ENCODE measurements around the gene ZBTB7C.

Gene ZBTB7C

DNA sequence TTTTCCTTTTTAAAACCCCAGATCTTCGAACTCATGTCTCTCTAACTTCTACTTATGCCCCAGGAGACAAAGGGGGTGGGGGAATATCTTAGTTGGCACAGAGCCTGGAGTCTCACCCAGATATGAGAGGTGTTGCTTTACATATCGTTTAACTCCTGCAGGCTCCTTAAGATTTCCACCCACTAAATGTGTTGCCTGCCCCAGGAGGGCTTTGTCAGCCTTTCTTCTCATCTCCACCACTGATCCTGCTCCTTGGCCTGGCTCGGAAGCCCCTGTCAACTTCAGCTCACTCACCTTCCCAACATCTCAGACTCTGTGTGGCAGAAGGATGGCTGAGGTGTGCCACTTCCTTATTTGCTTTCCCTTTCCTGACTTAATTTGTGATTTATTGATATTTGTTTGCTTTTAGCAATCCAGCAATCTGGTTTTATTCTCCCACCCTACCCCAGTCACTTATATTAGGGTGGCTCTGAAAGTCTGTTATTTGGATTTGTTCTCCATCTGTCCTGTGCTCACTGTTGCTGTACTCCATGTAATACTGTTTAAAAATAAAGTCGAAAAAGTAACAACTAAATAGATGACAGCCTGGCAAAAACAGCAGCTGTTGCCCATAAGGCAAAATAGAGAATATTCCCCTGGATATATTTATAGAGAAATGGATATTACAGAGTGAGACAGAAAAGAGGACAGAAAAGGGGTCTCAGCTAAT lies 200.6 kb downstream of the ZBTB7C start:
- peak; percentile 41 for DNase-seq

DNA sequence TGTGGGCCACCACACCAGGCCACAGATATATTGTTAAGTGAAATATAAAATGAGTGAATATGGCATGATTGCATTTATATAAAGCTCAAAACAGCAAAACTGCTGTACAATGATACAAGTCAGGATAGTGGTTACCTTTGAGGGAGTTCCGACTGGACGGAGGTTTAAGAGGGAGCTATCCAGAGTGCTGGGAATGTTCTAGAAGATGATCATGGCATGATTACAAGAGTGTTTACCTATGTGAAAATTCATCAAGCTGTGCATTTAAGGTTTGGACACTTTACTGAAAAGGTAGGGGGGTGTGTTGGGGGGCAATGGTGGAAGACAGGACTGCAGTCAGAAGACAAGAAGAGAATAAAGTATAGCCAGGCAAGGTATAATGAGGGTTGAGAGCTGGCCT lies 201.4 kb downstream of the ZBTB7C start:
- DNase-seq, result no peak

DNA sequence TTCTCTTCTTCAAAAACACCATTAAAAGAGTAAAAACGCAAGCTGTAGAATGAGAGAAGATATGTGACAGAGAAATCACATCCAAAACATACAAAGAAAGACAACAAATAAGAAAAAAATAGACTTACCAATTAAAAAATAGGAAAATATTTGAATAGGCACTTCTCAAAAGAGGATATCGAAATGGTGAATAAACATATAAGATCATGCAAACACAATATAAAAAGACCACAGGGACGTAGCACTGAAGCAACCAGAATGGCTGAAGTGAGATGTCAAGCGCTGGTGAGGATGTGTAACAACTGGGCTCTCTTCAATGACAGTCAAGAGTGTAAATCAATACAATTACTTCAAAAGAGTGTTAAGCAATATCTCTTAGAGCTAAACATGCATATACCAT lies 202.3 kb downstream of the ZBTB7C start:
- no peak for DNase-seq

DNA sequence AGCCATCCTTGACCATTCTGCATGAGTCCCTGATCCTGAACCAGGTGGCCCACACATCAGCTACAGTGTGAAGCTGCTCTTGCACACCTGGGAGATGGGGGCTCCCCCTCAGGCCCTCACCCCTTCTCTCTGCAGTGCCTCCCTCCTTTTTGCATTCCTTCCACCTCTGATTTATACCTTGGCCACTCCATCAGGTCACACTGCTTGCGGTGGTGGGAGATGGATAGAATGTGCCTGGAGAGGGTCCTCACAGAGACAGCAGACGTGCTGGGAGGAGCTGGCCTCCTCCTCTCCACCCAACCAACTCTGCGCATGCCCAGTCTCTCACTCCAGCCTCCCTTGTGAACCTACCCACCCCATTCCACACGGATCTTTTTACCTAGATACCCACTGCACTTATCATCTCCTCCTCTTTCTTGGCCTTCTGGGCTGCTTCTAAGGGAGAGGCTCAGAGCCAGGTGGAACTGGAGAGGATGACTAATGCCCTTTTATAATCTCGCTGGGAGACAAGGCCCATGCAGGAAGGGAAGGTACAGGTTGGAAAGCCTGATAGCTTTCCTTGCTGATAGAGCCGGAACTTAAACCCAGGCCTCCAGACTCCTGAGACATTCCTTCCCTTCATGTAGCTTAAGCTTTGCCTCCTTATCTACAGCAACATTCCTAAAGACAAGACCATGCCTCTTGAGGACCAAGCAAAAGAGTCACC lies 205.1 kb downstream of the ZBTB7C start:
- peak; percentile 12 for DNase-seq

DNA sequence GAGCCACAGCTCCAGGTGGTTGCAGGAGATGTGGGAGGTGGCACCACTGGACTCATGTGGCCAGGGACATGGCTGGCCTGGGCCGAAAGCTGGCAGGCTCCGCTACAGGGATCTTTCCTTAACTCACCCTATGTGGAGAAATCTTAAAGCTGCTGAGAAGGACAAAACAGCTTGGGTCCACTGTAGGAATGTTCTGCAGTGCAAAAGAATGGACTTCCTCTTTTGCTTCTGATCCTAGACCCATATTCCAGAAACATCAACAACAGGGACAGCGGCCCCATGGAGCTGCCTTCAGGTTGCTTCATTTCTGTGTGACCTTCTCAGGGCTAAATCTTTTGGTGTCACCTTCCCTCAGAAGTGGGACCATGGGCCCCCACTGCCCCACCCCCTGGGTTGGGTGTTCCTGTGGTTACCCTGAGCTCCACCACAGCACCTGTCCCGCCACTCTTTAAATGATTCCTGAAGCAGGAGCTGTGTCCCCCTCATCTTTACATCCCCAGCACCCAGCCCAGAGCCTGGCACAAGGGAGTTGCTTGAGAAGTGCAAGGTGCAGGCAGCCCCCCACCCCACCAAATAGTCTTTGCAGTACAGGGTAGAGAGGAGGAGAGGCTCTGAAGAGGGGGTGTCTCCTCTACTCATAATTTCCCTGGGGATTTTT lies 205.8 kb downstream of the ZBTB7C start:
- no peak for DNase-seq

DNA sequence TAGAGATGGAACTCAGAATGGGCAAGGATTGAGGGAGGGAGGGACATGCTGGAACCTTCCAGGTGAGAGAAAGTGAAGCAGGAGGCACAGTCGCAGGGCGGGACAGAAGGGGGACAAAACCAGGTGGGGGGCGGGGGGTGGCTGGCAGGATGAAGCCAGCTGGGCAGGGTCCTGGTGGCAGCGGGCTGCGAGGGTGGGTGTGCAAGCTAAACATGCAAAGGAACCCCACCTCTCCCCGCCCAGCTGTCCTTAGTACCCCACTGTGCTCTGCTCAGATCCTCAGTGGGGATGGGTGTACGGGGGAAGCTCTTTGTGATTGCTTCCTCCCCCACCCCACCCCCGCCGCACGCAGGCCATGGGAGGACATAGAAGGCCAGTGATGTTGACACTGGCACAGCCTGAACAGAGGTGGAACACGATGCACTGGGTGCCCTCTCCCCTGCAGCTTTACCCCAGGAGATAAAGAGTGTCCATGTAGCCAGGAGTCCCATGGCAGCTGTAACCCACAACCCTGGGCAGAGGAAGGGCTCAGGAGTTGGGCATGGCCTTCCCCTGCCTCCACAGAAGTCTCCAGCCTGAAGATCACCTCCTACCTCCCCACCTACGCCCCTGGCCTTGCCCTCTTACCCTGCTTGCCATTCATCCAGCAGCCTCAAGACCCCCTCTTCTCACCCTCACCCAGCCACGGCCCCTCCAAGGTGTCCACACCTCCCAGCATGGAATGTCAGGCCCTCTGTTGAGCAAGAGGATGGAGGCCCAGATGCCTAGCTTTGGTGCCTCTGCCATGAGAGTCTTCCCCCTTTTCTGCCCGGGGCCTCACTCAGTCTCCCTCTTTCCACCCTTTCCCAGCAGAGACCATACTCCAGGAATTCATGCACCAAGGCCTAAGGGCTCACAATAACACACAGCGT lies 206.6 kb downstream of the ZBTB7C start:
- no peak for DNase-seq

DNA sequence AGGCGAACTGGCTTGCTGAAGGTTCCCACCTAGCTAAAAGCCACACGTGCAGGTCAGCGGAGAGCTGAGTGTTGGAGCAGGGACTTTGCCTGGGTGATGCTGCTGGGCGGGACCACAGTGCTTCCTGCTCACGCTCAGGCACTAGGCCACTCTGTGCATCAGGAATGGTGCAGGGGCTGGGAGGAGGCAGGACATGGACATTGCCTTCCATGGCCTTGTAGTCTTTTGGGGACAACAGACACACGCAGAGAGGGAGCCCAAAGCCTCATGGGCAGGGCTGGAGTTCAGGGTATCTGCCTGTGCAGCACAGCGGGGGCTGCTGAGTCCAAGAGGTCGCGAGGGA lies 207.2 kb downstream of the ZBTB7C start:
- DNase-seq, result no peak

DNA sequence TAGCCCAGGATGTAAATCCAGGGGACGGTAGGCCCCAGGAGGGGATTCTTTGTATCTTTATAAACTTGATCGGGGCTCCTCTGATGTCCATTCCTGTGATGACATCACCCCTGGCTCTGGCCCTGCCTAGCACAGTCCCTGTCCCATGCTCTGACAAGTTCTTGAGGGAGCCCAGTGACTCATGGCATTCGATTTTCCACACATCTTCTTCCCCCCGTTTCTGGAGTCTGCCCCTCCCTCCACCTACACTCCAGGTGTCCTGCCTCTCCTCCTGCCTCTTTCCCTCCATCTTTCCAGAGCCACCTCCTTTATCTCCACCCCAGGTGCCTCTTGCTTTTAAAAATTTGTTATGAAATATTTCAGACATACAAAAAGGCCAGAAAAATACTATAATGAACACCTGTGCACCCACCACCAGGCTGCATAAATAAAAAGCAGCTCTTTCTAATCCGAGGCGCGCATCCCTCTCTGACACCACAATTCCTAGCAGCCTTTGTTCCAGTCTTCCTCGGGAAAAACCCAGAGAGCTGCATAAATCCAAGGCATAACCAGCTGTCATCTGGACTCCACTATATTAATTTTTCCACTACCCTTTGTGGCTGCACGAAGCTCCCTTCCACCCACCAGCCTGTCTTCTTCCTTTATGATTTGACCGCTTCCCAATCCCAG lies 207.7 kb downstream of the ZBTB7C start:
- no peak for DNase-seq

DNA sequence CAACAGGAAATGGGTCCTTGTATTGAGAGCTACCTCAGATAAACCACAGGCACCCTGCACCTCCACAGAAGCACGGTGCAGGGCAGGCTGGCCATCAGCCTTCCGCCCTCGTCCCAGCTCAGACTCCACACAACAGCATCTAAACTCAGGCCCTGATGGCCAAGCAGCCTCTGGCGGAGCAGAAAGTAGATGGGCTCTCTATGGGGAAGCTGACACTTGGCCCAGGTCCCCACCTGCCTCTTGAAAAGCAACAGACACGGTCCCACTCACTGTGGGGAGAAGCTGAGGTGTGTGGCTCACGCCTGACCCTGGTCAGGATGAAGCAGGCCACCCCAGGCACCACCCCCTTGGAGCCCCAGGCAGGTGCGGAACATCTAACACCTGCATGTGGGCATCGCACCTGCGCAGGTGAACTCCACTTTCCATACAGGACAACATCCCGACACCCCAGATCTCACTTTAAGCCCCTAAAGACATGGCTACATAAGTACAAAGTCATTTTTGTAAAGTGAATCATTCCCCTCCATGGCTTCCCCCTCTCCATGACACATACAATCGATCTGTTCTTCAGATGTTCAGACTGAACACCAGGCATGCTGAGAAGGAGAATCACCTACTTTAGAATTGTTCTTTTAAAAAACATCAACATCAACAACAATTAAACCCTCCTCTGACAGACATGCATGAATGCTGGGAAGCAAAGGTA lies 208.4 kb downstream of the ZBTB7C start:
- DNase-seq, result no peak

DNA sequence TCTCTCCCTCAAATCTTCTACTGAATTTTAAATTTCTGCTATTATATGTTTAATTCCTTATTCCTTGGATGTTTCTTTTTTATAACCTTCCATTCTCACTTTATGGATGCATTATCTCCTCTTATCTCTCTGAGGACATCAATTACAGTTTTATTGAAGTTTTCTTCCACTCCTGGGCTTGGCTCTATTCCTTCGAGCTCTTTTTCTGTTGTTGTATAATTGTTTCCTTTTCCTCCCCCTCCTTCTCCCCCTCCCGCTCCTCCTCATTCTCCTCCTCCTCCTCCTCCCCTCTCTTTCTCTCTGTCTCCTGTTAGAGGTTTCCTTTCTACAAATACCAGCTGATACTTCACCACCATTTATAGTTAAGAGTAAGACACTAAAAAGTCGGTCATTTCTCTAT lies 209.8 kb downstream of the ZBTB7C start:
- no peak for DNase-seq

DNA sequence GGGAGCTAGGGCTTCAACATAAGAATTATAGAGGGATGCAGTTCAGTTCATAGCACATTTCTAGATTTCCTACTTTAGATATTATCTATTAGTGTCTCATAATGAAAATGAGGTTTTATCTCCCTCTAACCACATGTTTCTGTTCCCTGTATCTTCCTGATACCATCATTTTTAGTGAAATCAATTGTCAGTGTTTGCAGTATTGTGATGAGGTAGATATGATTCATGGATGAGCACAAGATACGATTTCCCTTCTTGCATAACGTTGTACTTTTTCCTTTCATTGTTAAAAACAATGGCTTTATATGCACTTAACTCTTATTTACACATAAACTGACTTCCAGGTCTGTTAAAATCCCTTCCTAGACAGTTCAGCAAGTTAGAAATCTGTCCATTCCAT lies 211.4 kb downstream of the ZBTB7C start:
- no peak for DNase-seq

DNA sequence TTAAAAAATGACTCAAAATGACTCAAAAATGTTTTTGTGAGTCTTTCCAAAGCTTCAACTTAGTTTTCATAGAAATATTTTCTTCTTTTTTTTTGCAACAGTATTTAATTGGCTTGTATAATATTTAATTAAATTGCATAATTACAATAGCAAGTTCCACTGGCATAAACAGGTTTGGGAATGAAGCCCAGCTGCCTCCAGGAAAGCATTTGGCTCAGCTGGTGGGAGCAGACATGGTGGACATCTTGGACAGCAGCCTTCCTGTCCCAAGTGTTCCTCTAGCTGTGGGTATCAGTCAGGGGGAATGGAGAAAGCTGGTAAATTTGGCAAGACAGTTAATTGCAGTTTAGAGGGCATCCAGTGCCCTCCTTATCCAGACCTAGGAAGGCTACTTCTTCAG lies 213.4 kb downstream of the ZBTB7C start:
- no peak for DNase-seq

DNA sequence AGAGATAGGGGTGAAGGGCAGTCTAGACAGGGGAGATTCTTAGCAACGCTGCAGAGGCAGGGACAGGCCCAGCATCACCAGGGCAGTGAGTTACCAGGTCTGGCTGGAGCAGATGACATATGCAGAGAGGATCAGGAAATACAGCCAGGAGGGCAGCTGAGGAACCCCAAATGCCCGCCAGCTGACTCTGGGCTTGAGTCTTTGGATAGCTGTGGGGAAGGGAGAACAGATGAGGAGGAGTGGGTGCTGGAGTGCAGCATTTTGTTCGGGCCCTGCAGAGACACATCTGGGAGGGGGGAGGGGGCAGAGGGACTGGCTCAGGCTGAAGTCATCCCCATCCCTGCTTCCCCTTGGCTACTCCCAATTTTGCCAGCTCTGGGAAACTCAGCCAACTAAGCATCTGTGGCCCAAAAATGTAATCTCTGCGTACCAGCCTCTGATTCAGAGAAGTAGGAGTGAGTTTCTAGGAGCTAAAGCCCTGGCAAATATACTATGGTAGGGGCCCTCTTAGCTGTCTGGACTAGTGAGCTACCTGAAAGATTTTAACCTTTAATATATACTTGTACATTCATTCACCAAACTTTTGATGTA lies 214.5 kb downstream of the ZBTB7C start:
- no peak for DNase-seq

DNA sequence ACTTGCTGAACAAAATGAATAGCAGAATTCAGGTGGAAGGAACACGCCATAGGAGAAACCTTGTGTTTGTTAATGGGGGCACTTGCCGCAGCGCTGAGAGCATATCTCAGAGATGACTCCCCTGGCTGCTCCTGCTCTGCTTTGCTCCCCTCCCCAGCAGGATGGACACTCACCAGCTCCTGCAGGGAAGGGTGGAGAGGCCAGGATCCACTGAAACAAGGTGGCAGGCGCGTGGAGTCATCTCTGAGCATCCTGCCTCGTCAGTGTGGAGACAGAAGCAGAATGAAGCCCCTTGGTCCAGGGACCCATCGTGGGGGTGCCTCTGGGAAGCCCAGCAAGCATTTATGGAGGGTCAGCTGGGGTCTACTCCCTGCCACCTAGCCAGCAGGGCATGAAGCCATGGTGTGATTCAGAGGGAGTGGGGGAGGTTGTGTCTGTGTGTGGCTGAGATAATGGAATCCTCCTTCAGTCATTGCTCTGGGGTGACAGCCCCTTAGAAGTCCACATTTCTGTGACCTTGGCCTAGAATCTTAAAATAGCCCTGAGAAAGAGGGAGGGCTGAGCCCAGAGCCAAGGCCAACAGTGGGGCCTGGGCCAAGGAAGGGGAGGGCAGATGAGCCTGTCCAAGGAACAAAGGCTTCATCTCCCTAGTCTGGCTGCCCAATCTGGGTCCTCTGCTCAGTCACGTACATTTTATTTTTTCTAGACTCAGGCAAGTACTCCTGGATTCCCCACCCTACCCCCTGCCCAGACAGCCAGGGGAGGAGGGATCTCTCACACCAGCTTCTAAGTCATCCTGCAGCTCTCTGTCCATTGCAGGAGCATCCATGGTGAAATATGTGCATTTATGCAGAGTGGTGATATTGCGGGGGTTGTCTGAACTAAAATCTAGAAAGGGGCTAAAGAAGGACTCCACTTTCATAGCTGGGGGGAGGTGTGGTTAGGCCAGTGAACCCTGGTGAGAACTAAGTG lies 215.4 kb downstream of the ZBTB7C start:
- DNase-seq, result no peak

DNA sequence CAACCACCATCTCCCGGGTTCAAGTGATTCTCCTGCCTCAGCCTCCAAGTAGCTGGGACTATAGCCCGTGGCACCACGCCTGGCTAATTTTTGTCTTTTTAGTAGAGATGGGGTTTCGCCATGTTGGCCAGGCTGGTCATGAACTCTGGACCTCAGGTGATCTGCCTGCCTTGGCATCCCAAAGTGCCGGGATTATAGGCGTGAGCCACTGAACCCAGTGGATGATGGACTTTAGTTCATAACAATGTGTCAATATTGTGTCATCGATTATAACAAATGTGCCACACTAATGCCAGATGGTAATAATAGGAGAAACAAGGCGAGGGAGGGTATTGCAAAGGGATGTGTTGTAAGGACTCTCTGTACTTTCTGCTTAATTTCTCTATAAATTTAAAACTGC lies 216.6 kb downstream of the ZBTB7C start:
- DNase-seq, result no peak

DNA sequence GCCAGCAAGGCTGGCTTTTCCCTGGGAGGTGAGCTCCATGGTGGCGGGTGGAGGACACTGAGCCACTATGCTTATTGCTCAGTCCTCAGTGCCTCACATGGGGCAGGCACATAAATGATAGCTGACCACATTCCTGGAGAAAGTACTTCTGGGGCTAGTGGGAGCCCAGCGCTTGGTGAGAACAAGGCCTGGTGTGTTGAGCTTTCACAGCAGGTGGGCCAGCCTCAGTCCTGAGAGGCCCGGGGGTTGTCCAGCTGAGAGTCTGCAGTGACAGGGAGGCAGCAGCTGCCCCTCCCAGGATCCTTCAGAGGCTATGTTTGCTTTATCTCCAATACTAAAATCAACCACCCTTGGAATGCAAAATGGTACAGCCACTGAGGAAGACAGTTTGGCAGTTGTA lies 217.7 kb downstream of the ZBTB7C start:
- DNase-seq, result no peak

DNA sequence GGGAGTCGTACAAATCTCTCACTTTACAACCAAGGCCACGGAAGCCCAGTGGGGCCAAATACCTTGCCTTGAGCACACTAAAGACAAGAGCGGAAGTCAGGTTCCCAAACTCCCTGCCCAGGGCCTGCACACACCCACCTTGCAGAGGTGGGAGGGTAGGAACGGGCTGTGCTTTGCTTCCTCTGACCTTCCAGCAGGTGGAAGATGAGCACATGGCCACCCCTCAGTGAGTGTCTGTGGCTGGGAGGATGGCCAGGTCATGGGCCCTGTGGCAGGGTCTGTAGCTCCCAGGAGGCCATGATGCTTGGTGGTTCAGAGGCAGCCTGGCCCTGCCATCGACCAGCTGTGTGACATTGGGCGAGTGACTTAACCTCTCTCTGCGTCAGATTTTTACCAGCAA lies 218.2 kb downstream of the ZBTB7C start:
- DNase-seq, result no peak

DNA sequence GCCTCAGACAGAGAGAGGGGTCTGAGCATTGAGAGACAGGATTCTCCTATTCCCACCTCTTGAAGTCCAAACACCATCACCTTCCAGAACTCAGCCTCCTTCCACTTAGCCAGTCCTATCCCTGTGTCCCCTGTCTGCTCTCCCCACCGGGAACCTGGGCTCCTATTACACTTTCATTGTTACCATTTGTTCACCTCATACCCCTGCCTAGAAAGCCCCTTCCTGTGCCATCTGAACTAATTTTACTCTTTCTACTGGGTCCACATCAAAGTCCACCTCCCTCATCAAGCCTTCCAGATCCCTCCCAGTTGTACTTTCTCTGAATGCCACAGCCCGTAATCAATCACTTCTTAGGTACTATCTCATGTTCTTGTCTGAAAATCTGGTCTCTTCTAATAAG lies 220.6 kb downstream of the ZBTB7C start:
- no peak for DNase-seq

DNA sequence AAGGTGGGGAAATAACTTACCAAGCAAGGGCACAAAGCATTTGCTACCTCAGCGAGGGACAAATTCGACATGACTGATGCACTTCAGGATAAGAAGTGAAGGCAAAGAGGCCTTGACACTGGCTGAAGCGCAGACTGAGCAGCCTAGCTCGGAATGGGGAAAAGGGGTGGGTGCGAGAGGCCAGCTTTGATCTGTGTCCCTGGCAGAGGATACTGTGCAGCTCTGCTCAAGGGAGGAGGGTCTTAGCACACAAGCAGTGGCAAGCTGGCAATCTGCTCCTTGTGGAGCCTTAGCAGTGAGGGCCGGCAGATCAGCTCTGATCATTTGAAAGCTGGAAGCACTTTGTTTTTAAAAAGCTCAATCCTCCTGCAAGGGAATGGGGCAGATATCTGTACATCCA lies 222.3 kb downstream of the ZBTB7C start:
- no peak for DNase-seq

DNA sequence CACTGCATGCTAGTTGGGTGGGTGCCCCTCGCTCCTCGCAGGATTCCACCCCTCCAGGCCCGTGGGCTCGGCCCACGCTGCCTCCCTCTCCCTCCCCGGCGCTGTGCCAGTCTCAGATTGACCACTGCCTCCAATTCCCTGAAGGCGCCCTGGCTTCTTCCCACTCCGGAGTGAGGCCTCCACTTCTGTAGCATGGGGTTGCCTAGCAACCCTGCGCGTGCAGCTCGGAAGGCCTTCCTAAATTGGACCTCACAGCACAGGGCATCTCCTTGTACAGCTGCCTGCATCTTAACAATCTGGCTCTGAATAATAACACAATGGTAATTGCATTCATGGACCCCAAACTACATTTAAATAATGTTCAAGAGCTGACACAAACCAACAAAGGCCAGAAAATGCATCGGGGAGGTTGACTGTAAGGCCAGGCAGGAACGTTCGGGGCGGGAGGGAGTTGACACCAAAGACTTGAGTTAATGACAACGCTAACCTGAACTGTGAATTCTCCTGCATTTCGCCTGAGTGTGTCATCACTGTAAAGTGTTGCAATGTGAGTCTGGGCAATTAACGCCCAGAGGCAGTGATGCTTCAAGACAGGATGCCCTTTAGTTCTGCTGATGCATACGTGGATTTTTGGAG lies 222.9 kb downstream of the ZBTB7C start:
- DNase-seq, result peak; percentile 42
